Suprapubic skin (tissue), 4 donors: ENCODE measurements around the gene VAV2.

Experiments
- CTCF ChIP-seq, 2 donors: fragments of 200-600 bp in 1 of 2; fragments of 450-650 bp in 1 of 2; sonication (generic) in 1 of 2; IDR thresholded peaks; one replicate each; pipeline ENCODE4 v1.5.1; 2016 to 2019; ENCODE audit warnings: antibody characterized with exemption in 2 of 2, mild to moderate bottlenecking in 1 of 2, moderate library complexity in 1 of 2
- EP300 ChIP-seq: sonication (generic); formaldehyde crosslinking; IDR thresholded peaks from one replicate; pipeline ENCODE4 v1.6.1; 2017; ENCODE audit warnings: antibody characterized with exemption
- POLR2A ChIP-seq, 2 donors: fragments of 450-650 bp; IDR thresholded peaks; one replicate each; pipeline ENCODE4 v1.6.1; 2017; ENCODE audit warnings: antibody characterized with exemption in 2 of 2, mild to moderate bottlenecking in 2 of 2, moderate library complexity in 2 of 2
- POLR2AphosphoS5 ChIP-seq, 3 donors: sonication (generic); formaldehyde crosslinking; IDR thresholded peaks; one replicate each; pipeline ENCODE4 v1.6.1; 2017; ENCODE audit warnings: antibody characterized with exemption in 3 of 3

GRCh38 chr9:133725886-133726285 lies 266.2 kb downstream of the VAV2 start:
- TF ChIP-seq CTCF (IDR thresholded peaks at IDR 0.05), result no peak
- no peak for TF ChIP-seq POLR2AphosphoS5 (IDR thresholded peaks at IDR 0.05)
- no peak for TF ChIP-seq POLR2A (IDR thresholded peaks at IDR 0.05)
- TF ChIP-seq EP300, result no peak
